Measurements from ENCODE around the gene KRTAP10-4.
"Not testable (repeated sequence)": the region's sequence is repeated elsewhere in the genome, so short reads cannot be mapped to it uniquely, and the experiment has no call there.

The KRTAP10-4 gene

GRCh38 chr21:44579056-44579832, 5.7 kb downstream of the KRTAP10-4 start:
- no peak for DNase-seq (ENCODE audit: low read depth in 2 of 2)

DNA sequence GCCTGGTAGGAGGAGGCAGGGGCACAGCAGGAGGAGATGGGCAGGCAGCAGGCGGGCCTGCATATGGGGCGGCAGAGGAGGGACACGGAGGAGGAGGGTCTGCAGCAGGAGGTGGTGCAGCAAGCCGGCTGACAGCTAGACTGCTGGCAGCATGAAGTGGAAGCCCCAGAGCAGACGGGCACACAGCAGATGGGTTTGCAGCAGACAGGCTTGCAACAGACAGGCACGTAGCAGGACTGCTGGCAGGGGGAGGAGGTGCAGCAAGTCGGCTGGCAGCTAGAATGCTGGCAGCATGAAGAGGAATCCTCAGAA, 6.3 kb downstream of the KRTAP10-4 start:
- DNase-seq (ENCODE audit: low read depth in 2 of 2) = no peak

DNA sequence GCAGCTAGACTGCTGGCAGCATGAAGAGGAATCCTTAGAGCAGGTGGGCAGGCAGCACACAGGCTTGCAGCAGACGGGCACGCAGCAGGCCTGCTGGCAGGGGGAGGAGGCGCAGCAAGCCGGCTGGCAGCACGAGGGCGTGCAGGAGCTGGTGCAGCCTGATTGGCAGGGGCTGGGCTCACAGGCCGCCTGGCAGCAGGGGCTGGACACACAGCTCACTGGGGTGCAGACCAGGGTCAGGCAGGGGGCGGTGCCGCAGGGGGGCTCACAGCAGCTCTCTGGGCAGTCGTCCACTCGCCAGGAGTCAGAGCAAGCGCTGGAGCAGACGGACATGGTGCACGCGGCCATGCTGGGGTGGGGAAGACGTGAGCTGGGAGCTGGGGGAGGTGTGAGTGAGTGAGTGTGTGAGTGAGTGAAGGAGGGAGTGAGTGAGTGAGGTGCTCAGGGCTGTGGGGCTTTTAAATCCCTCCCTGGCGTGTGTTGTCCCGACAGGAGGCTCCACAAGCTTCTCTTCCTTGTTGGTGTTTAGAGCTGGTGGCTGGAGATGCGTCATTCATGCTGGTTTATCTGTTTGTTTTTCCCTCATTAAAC, 6.8 kb downstream of the KRTAP10-4 start, which contains the start of gene KRTAP10-5:
KRTAP10-5 (minus strand) TSS at position 374 of the 591 bp plus-strand sequence; CDS start at position 348, 26 bp downstream.
- DNase-seq (ENCODE audit: low read depth in 2 of 2) = not testable (repeated sequence)

DNA sequence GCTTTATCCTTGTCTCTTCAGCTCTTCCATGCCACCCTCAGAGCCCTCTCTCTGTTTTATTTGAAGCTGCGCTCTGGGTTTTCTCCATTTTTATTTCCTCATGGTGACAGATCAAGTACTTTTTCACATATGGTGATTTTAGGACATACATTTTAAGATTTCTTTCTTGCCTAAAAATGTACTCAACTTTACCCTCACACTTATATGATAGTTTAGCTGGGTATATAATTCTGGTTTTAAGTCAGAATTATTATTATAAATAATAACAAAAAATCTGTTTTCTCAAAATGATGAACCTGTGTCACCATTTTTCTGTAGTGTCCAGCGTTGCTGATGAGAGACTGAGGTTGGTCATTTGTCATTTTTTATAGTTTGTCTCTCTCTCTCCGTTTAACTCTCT, 7.6 kb downstream of the KRTAP10-4 start:
- DNase-seq (ENCODE audit: low read depth in 2 of 2) = no peak

GRCh38 chr21:44582055-44582454, 8.5 kb downstream of the KRTAP10-4 start:
- no peak for DNase-seq (ENCODE audit: low read depth in 2 of 2)

DNA sequence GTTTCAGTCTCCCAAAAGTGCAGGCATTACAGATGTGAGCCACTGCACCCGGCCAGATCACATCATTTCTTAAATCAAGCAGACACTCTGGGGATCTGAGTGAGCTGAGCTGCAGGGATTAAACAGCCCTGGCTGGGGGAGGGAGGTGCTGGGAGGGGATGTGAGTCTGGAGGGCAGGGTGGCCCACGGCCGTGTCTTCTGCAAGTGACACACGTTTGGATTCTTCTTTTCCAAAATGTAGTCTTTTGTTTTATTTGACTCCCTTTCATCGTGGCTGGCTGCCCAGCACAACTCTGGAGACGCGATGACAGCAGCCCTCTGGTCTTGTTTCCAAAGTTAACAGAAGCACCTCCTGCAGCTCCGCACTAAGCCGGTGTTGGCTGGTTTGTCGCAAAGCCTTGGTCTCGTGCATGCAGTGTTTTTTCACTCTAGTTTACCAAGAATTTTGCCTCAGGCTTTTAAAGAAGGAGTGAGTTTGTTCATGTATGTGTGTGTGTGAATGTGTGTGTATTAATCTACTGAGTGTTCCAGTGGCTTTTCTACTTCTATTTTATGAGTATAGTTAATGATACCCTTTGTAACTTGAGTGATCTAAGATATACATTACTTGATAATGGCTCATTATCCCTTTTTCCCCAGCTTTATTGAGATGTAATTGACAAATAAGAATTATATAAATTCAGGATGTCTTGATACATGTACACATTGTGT, 9.7 kb downstream of the KRTAP10-4 start:
- no peak for DNase-seq (ENCODE audit: low read depth in 2 of 2)

GRCh38 chr21:44583800-44584147, 10.2 kb downstream of the KRTAP10-4 start:
- no peak for DNase-seq (ENCODE audit: low read depth in 2 of 2)

DNA sequence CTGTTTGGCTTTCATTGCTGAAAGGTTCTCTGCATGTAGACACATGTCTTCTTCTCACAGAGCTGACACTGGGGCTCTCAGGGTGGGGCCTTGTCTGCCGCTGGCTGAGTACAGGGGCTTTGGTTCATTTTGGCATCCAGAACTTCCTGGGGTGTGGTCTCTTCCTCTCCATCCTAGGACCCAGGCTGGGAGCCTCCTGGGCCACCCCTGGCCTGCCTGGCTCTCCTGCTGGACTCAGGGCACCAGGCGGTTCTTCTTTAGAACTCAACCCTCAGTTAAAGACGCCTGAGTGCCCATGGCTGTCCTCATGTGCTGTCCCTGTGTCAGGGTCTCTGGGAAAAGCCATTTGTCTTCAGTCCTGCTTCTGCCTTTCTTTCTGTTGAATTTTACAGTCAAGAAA, 12.4 kb downstream of the KRTAP10-4 start:
- no peak for DNase-seq (ENCODE audit: low read depth in 2 of 2)

DNA sequence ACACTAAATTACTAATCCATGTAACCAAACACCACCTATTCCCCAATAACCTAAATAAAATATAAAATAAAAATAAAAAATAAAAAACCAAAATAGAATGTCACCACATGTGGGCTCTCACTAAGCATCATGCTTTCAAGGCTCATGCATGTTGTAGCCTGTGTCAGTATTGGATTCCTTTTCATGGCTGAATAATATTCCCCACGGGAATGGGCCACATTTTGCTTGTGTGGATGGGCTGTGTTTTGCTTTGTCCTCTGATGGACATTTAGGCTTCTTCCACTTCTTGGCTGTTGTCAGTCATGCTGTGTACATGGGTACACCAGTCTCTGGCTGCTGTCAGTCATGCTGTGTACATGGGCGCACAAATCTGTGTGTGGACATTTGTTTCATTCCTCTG, 15.6 kb downstream of the KRTAP10-4 start:
- DNase-seq (ENCODE audit: low read depth in 2 of 2) = no peak

DNA sequence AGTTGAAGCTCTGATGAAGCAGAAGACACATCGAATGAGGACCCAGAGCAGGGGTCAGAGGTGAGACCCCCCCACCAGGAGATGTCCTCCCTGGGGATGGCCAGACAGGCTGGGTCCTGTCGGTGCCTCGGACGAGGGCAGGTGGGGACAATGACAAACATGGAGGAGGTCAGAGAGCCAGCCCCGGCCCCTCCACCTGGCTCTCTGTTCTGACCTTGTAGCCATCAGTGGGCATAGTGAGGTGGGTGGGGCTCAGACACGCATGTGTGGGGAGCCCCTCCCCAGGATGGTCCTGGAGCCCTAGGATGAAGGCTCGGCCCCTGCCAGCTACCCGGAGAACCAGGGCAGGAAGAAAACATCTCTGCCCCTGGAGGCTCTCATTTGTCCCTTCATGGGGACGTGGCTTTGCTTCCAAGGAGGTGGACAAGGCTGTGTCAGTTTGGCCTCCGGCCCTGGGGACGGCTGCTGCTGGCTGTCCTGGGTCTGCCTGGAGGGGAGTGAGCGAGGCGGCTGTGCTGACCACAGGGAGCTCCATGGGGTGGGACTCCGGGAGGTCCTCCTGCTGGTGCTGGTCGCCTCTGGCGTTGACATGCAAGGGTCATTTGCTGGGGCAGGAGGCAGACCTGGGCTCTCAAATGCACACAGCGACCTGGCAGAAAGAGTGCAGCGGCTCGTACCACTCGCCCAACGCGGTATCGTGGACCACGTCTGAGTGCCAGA, 16.2 kb downstream of the KRTAP10-4 start:
- no peak for DNase-seq (ENCODE audit: low read depth in 2 of 2)

GRCh38 chr21:44590311-44590721, 16.8 kb downstream of the KRTAP10-4 start:
- DNase-seq (ENCODE audit: low read depth in 2 of 2) = no peak

GRCh38 chr21:44590897-44591800, 17.6 kb downstream of the KRTAP10-4 start:
- not testable (repeated sequence) for DNase-seq (ENCODE audit: low read depth in 2 of 2)

DNA sequence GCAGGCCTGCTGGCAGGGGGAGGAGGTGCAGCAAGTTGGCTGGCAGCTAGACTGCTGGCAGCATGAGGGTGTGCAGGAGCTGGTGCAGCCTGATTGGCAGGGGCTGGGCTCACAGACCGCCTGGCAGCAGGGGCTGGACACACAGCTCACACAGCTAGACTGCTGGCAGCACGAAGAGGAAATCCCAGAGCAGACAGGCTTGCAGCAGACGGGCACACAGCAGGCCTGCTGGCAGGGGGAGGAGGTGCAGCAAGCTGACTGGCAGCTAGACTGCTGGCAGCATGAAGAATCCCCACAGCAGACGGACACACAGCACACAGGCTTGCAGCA, 18.2 kb downstream of the KRTAP10-4 start:
- DNase-seq (ENCODE audit: low read depth in 2 of 2) = not testable (repeated sequence)

DNA sequence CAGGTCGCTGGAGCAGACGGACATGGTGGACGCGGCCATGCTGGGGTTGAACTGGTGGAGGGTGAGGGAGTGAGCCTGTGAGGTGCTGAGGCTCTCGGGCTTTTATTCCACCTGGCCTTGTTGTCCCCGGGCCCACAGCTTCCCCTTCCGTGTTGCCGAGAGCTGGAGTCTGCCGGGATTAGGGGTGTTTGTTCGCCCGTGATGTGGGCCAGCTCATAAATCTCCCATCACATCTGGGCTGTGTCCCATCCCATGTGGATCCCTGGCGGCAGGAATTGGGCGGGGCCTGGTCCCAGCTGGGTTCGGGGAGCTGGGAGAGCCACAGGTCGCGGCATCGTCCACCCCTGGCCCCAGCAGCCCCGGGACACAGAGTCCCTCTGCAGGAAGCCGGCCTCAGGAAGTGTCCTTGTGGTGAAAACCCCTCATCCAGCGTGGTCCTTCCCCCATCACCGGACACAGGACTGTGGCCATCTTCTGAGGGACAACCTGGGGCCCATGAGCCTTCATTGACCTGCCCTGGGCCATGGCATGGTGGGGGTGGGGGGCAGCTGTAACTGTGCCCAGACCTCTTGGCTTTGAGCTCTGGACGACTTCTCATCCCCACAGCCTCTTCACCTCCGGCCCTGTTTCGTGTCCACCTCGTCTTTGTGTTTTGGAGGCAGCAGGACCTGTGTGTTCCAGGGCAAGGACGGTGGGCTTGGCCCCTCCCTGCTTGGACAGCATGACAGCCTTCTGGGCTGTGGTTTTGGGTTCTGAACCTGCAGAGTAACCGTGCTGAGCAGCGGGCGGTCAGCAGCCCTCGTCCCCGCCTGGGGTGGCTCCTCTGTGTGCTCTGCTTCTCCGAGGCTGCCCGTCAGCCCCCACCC, 19.1 kb downstream of the KRTAP10-4 start, which contains the start of gene KRTAP10-6:
KRTAP10-6 (minus strand) TSS at position 60 of the 866 bp plus-strand sequence; CDS start at position 39, 21 bp downstream.
- no peak for DNase-seq (ENCODE audit: low read depth in 2 of 2)

GRCh38 chr21:44593598-44594405, 20.3 kb downstream of the KRTAP10-4 start:
- no peak for DNase-seq (ENCODE audit: low read depth in 2 of 2)

- no peak for DNase-seq (ENCODE audit: low read depth in 2 of 2)
Measured at GRCh38 chr21:44594406-44594916, 20.9 kb downstream of the KRTAP10-4 start.

GRCh38 chr21:44595524-44595923, 22.0 kb downstream of the KRTAP10-4 start:
- no peak for DNase-seq (ENCODE audit: low read depth in 2 of 2)

GRCh38 chr21:44596068-44596725, 22.7 kb downstream of the KRTAP10-4 start:
- DNase-seq (ENCODE audit: low read depth in 2 of 2) = no peak

DNA sequence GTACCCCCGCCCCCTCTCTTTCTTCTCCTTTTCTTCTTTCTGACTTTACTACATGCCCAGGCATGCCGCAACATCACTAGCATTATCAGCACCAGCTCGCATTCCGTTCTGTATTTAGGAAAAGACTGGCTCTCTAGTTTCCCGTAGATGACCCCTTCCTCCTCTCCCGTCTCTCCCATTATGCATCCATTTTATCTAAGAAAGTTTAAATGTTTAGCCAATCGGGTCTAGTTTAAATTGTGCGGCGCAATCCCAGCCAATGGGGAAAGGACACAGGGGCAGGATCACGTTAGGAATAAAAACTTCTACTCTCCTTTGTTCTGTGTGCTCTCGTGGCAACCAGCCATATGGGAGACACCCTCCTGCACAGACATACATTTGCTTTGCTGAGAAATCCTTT, 24.5 kb downstream of the KRTAP10-4 start:
- no peak for DNase-seq (ENCODE audit: low read depth in 2 of 2)
